ENCODE measurements around the gene PNLIPRP2. TPM values are rescaled to one million over a fixed set of nuclear protein-coding genes. Genes with fewer than 3 reads are reported as not detected.

Gene PNLIPRP2
- total RNA-seq, 1 donor from 2014 or later = not detected

DNA sequence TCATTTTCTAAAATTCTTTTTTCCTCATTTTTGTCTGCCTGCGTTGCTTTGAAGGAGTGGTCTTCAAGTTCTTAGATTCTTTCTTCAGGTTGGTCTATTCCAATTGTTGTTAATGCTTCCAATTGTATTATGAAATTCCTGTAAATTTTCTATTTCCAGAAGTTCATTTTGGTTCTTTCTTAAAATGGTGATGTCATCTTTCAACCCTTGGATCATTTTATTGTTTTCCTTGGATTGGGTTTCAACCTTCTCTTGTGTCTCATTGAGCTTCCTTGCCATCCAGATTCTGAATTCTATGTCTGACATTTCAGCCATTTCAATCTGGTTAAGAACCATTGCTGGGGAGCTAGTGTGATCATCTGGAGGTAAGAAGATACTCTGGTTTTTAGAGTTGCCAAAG is 33.1 kb downstream of the PNLIPRP2 start:
- DNase-seq (ENCODE audit: extremely low read depth, low read depth, low spot score) = no peak

DNA sequence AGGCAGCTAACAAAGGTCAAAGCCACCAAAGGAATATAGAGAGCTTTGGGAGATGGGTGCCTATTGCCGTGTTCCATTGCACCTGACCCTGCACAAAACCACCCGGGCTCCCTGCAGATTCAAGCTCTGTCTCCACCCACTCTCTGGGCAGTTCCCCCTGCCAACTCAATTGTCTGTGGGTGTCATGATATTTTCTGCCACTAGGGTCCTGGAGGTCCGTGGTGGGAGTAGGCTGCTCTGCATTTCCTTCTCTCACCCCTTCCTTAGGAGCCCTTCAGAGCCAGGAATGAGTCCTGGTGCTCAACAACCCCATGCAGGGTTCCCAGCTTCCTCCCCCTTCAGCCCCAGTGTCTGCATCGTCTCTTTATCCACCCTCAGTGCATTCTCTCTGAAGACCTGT is 34.1 kb downstream of the PNLIPRP2 start:
- DNase-seq (ENCODE audit: extremely low read depth, low read depth, low spot score) = no peak

DNA sequence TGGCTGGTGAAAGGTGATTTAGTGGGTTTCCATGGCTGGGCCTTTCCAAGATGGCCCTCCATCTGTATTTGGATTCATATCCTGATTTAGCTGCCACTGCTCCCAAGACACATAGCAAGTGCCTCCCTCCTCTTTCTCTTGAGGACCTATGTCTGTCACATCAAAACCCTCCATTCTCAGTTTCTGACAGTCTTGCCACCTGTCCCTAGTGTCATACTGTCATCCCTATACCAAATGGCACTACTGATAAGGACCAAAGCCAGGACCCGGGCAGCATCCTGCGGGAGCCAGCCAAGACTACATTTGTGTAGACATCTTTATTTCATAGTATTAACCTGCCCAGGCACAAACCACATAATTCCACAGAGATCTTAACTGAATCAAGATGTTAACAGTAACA is 34.8 kb downstream of the PNLIPRP2 start:
- no peak for DNase-seq (ENCODE audit: extremely low read depth, low read depth, low spot score)

DNA sequence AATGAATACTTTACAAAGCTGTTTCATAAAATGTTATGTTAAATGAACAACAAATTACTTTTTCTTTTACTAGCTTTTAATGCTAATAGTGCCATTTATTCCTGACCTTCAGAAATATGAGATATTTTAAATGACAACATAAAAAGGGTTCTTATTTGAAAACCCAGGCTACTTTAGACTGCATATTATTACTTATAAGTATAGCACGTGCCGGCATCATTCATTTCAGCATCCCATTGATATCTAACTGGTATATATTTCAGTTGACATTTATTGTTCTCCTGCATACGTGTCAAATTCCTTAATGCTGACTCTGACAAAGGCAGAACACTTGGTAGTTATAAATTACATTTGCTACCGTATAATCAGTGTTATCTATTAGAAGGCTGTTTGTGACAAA is 35.3 kb downstream of the PNLIPRP2 start:
- no peak for DNase-seq (ENCODE audit: extremely low read depth, low read depth, low spot score)

DNA sequence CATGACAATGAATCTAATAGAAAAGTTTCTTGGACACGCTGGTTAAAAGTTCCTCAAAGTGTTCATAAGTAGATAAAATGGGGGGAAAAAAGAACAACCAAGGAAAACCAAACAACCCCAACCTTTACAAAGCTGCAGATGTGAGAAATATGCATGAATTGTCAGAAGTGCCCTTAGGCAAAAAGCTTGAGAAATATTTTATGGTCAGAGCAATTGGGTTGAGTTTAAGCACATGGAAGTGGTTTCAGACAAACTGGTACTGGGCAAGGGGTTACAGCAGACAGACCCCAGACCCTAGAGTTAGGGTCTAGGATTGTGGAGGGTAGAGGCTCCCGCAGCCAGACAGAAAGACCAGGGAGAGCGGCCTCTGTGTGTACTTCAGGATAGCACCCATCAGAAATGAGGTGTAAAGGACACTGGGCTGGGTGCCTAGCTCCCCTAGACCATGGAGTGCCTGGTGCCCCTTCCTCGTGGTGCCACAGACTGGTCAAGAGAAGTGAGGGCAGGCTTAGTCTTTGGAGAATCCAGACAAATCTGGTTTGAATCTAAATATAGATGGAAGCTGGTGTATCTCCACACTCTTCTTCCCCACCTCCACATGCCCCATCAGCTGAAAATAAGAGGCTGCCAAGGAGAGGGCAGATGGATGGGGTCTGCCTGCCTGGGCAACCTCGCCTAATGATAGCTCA is 37.3 kb downstream of the PNLIPRP2 start:
- DNase-seq (ENCODE audit: extremely low read depth, low read depth, low spot score) = no peak

DNA sequence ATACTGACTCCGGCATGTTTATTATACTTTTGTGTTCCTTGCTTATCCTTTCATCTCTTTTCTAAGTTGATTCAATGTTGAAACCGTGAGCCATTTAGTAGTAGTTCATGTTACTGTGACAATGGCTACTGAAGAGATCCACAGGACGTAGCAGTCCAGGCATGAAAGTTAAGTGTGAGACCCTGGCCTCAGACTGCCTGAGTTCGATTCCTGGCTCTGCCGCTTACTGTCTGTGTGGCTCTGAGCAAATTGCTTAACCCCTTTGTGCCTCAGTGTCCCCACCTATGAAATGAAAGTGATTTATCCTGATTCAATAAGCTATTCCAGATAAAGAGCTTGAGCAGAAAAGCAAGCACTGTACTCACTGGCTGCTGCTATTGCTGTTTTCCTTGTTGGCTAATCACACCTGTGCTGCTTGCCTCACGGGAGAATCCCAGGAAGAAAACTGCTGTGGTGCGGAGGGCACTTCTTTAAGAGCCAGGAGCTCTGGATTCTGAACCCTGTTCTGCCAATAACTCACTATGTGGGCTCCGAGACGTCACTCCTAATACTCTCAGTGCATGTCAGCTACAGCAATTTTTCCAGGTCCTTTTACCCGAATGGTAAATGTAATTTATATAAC is 38.4 kb downstream of the PNLIPRP2 start:
- DNase-seq (ENCODE audit: extremely low read depth, low read depth, low spot score) = no peak

DNA sequence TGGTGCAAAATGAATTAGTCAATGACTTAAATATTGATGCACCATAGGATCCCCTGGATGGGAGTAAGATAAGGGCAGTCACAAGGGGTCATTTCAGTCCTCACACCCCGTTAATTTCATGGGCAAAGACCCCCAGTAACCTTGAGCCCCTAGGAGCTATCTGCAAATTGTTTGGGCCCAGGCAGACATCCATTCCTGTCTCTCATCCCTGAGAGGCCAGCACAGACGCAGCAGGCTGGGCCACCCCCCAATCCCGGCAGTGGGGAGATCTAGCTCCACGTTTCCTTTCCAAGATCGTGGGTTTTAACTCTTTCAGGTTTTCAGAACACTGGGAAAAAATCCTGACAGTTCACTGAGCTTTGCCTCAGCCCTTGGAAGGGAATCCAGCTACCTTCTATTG is 40.1 kb downstream of the PNLIPRP2 start:
- no peak for DNase-seq (ENCODE audit: extremely low read depth, low read depth, low spot score)

DNA sequence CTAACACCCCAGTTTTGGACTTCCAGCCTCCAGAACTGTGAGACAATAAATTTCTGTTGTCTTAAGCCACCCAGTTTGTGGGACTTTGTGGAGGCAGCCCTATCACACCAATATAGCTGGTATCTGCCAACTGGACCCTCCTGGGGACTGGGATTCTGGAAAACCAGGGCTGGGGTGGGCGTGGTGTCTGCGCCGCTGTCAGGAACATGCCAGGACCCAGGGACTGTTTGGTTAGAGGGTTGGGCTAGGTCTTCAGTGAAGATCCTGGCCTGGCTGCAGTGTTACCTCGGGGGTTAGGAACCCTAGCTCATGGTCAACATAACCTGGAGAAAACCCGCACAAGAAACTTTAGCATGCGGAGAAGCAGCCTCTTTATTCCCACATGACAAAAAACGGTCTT is 42.6 kb downstream of the PNLIPRP2 start:
- DNase-seq (ENCODE audit: extremely low read depth, low read depth, low spot score) = no peak

DNA sequence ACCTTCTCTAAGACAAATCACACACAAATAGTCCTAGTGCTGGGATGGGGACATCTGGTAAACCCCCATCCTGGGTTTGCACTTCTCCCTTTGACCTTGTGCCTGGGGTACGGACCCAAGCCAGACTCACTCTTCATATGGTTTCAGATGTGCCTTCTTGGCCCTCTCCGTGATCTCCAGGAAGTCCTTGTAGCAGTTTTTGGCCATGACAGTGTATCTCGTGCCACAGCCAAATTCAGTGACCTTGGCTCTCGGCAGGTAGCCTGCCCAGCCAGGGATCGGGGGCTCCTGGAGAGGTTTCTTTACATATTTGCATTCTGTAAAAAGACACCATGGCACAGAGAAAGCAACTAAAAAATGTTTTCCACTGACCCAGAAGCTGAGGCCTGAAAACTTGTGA is 43.9 kb downstream of the PNLIPRP2 start:
- no peak for DNase-seq (ENCODE audit: extremely low read depth, low read depth, low spot score)

DNA sequence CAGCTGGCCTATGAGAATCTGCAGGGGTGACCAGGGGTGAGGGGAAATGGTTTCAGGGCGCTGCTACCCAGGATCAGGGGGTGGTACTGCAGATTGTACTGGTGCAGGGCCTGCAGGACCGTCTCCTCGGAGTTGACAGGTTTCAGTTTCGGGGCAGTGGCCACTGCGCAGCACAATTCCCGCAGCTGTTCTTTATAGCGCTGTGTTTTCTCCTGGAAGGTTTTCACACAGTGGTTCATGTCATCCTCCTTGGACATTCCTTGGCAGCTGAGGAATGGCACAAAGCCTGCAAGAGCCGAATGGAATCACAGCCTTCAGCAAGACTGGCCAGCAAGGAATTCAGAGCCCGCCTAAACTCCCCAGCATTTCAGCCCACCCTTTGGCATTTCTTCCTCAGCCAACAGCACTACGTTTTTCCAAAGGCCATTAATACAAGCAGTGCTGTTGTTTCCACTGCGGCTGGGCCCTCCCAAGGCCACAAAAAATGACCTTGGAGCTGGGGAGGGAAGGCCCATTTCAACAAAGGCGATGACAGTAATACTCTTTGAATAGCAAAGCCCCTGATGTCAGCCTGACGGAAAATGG is 44.9 kb downstream of the PNLIPRP2 start:
- DNase-seq (ENCODE audit: extremely low read depth, low read depth, low spot score) = no peak

DNA sequence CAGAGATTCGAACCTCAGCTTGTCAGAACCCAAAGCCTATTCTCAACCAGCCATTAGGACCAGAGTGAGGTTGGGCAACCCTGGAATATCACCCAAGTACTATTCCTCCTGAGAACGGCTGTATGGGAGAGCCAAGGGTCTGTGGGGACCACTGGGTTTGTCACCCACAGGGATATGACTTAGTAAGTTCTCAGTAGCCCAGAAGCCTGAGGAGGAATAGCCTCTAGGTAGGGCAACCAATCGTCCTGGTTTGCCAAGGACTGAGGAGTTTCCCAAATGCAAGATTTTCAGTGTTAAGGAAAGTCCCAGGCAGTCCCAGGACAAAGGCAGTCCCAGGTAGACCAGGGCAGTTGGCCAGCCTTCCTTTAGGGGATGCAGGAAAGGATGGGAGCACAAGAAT is 46.7 kb downstream of the PNLIPRP2 start:
- DNase-seq (ENCODE audit: extremely low read depth, low read depth, low spot score) = no peak

DNA sequence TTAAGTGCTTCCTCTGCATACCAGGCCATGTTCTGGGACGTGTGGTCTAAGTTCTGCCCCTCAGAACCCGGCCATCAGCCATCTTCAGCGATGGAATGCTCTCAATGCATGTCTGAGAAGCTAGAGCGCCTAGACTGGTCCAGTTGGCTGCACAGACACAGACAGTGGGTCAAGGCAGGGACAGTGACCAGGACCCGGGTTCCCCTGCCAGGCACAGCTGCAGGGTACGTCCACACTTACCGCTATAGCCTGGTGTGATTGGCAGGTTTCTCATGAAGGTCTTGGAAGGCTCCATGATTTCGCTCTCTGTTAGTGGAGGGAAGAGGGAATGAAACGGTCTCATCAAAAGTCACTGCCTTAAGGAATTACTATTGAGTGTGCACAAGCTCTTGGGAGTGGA is 47.3 kb downstream of the PNLIPRP2 start:
- DNase-seq (ENCODE audit: extremely low read depth, low read depth, low spot score) = no peak

DNA sequence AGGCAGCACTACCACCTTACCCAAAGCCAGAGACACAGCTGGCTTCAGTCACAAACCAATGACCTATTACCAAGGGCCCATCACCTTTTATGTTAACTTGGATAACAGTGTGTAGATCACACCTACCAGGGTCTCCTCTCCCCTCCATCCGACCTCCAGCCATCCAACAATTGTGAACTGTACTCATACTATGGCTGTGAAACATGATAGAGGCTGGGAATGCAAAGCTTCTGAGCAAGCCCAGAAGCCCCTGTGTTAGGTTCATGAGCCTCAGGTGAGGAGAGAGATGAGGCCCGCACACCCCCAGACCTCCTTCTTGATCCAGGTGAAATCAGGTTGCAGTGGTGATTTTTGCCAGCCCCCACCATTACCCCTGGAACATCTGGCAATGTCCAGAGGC is 47.7 kb downstream of the PNLIPRP2 start:
- no peak for DNase-seq (ENCODE audit: extremely low read depth, low read depth, low spot score)

DNA sequence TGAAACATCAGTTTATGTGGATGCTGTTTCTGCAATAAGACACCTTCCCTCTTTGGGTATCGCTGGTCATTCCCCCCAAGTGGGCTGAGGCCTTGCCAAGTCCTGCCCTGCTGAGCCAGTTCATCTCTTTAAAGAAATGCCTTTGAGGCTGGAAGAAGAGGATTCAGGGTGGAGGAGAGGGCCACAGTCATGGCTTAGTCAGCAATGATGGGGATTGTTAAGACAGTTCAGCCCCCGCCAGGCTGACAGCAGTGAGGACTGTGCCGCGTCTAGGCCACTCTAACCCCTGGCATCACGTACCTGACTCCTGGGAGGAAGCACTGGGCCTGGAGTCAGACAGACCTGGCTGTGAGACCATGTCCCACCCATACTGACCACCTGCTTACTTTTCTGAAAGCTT is 48.3 kb downstream of the PNLIPRP2 start:
- no peak for DNase-seq (ENCODE audit: extremely low read depth, low read depth, low spot score)

DNA sequence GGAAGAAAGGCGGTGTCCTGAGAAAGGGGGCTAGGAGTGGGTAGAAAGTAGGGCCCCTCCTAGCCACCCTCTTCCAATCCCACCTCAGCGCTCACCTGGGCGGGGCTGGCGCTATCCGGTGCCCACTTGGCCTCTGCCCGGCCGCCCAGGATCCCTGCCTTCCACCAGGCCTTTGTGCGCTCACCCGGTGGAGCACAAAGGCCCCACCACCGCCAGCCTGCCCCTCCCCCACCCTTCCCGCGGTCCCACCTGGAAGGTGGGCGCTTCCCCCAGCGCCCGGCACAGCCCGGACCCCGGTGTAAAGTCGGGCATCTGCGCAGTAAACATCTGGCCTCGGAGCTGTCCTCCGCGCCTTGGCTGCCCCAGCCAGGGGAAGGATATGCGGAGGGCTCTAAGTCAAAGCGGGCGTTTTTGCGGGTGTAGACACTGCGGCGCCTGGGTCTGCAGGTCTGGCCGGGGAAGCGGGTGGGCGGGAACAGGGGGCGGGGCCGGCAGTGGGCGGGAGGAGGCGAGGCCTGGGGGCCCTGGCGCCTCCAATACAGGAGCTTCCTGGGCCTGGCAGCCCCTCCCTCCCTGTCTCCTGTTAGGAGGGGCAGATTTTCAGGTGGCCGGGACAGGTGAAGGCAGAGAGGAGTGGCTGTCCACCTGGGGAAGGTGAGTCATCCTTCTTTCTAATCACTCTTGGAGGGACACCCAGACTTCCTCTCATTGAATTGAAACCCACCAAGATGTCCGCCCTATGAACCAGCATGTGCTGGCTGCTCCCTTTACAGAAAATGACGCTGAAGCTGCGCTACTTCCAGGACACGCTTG is 49.3 kb downstream of the PNLIPRP2 start:
- no peak for DNase-seq (ENCODE audit: extremely low read depth, low read depth, low spot score)

DNA sequence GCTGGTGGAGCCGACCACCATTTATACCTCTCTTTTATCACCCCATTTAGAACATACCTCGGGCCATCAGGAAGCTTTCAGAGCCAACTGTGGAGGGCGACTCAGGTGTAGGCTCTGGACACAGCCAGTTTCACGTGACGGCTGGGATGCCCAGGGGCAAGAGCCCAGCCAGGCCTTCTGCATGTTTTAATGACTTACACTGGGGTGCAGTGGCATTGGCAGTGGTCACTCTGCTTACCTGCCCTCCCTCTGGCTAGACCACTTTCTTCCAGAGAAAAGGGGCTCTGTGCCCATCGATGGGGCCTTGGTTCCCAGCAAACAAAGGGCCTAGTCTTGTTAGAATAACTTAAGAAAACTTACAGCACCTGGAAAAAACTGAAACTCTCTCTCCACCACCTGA is 50.0 kb downstream of the PNLIPRP2 start:
- no peak for DNase-seq (ENCODE audit: extremely low read depth, low read depth, low spot score)

DNA sequence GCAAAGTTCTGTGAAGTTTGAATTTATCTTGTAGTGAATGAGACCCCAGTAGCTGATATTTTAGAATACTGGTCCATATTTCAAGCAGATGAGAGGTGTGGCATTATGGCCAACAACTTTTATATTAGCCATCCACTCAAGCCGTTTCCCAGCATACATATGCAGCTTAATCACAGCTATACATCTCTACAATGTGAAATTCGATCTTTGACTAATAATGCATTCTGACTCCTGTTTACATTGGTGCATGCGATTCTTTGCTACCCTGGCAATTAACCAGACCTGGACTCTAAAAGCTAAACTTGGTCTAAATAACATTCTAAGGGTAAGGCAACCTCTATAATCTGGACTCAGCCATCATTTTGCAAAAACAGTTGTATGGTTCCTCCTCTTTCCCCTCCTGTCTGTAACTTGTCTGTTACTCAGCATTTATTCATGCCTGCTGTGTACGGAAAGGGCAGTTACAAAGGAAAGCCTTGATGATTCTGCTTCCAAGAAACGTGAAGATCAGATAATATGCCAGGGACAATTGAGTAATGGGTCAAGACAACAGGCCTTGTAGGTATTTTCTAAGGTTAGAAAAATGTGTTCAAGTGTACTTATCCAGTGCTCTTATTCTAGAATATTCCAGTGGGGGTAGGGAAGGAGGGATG is 50.6 kb downstream of the PNLIPRP2 start:
- no peak for DNase-seq (ENCODE audit: extremely low read depth, low read depth, low spot score)

DNA sequence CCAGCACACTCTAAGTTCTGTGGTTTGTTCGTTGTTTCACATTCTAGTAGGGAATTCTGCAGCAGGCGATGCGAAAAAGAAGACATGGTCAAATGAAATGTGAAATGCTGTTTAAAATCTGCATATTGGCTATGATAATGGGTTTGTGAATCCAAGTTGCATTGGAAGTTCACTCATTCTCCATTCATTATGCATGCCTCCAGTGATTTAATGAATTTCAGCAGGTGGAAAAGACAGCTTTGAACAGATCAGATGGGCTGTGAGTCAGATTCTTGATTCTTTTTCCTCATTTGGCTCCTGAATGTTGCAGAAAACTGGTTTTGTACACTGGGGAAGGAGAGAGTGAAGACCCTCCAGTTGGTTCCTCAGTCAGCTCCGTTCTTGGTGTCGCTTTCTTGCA is 52.1 kb downstream of the PNLIPRP2 start:
- DNase-seq (ENCODE audit: extremely low read depth, low read depth, low spot score) = no peak

DNA sequence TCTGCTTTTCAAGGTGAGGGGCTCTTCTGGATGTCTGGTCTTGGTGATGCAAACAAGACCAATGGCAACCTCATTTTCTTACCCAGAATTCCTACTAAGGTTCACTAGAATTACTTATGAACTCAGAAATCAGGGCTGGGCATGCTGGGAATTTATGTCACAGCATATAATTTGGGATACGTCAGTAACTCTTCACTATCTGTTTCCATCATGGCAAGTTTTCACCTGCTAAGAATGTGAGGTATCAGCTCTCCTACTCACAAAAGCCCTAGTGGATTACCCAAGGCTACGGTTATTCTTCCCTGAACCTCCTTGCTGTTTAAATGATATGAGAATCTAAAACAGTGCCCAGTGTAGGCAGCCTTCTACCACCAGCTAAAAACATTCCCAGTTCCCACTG is 53.1 kb downstream of the PNLIPRP2 start:
- no peak for DNase-seq (ENCODE audit: extremely low read depth, low read depth, low spot score)

DNA sequence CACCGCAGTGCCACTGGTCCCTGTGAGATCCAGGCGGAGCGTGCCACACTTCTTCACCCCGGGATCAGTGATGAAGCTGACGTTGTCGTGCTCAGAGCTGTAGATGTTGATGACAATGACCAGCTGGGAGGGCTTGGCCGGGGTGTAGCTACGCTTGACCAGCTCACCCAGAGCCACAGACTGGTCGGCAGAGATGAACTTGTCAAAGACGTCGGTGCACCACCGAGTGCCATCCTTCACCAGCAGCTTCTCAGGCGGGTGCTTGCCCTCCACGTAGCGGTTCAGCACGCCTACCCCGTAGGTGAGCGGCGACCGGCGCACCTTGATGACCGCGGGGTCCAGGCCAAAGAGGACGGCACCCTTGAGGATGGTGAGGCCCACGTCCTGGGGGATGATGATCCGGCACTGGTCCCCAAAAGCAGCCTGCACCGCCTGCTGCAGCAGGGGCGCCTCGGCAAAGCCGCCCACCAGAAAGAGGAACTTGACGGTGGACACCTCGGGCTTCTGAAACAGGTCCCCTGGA is 54.2 kb downstream of the PNLIPRP2 start:
- DNase-seq (ENCODE audit: extremely low read depth, low read depth, low spot score) = no peak

DNA sequence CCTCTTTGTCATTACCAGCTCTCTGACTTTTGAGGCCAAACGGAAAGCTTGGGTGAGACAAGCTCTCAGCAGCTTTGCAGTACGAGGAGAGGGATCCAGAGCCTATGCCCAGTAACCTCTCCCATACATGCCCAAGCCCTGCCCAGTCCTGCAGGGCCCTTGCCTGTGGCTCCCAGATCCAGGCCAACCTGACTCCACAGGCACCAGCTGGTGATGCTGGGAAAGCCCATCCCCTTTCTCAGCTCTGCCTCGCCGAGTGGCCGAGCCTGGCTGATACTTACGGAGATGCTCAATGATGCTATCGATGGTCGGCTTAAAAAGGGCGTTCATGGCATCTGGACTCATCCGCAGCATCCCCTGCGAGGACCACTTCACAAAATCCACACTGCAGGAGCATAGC is 55.4 kb downstream of the PNLIPRP2 start:
- no peak for DNase-seq (ENCODE audit: extremely low read depth, low read depth, low spot score)

Measured in glomerular endothelial cell (primary cell).